ENCODE results near the gene ARMC12. TPM values are rescaled to one million over a fixed set of nuclear protein-coding genes. Genes with fewer than 3 reads are reported as not detected.
A peak's percentile ranks its signal among the peaks of the same experiment; 100 is the strongest.
"Not testable (repeated sequence)": the region's sequence is repeated elsewhere in the genome, so short reads cannot be mapped to it uniquely, and the experiment has no call there.

Gene ARMC12
- total RNA-seq, 2 donors from 2014 or later = 1.8 to 1.9 TPM

DNA sequence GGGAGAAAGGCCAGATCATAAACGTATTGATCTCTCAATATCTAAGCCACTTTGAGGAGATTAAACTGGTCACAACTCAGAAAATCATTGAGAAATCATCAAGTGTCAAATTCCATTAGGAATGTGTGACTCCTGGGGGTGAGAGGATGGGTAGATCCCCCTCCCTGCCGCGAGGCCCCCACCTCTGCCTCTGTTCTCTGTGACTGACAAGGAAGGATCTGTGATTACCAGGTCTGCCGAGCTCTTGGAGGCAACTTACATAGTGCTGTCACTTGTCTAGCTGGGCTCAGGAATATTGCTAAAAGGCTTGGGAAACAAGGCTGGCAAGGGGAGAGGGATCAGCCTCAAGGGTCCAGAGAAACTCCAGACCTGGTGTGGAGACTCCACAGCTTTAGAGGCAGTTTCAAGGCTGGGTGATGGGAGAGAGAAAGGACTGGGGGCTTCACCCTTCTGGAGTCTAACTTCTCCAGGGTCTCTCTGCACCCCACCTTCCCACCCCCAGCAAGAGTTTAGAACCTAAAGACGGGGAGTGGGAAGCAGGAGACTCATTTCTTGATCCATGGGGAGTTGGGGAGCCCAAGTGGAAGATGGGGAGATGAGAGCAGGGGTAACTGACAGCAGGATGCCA is 11.6 kb upstream of the ARMC12 start:
- Mint-ChIP-seq H3K9me3 (no peaks in the 10 kb centered on the region), H3K27me3 (no peaks in the 10 kb centered on the region), H3K4me3 (peak overlapping the region; percentile 71), H3K27ac (peak overlapping the region; percentile 67), H3K4me1 (peaks cover 48% of the 10 kb centered on the region), H3K36me3 (ENCODE audit: low read depth) (no peaks in the 10 kb centered on the region)
- ATAC-seq (replicated peaks) = no peak

DNA sequence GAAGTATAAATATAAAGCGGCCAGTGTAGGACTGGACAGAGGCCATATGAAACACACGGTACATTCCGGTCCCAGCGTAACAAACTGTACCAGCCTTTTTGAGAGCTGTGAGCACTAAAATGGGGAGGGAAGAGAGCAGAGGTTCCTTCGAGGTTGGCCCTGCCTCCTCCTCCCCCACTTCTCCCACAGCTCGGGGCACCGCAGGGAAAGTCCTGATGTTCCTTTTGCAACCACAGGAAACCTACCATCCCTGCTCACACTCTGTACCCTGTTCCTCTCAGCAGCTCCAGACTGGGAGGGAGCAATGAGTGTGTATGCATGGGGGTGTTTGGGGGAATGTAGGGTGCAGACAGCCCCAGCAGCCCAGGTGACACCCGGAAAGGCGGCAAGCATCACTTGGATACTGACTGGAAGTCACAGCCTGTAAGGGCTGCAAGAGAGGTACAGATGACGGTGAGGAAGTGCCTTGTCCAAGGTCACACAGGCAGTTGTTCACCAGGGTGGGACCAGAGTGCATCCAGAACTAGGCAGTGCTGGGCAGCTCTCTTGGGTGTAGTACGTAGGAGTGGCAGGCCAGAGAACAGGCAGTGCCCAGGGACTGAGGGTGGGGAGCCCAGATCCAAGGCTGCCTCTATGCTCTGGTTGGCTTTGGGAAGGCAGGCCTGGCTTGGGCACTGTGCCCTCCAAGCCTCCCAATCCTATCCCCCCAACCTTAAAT is 11.0 kb upstream of the ARMC12 start:
- Mint-ChIP-seq H3K27ac (peak overlapping the region; percentile 67), H3K9me3 (no peaks in the 10 kb centered on the region), H3K4me3 (peak overlapping the region; percentile 71), H3K27me3 (no peaks in the 10 kb centered on the region), H3K36me3 (ENCODE audit: low read depth) (no peaks in the 10 kb centered on the region), H3K4me1 (peaks cover 42% of the 10 kb centered on the region)
- ATAC-seq (replicated peaks) = peak; percentile 25

DNA sequence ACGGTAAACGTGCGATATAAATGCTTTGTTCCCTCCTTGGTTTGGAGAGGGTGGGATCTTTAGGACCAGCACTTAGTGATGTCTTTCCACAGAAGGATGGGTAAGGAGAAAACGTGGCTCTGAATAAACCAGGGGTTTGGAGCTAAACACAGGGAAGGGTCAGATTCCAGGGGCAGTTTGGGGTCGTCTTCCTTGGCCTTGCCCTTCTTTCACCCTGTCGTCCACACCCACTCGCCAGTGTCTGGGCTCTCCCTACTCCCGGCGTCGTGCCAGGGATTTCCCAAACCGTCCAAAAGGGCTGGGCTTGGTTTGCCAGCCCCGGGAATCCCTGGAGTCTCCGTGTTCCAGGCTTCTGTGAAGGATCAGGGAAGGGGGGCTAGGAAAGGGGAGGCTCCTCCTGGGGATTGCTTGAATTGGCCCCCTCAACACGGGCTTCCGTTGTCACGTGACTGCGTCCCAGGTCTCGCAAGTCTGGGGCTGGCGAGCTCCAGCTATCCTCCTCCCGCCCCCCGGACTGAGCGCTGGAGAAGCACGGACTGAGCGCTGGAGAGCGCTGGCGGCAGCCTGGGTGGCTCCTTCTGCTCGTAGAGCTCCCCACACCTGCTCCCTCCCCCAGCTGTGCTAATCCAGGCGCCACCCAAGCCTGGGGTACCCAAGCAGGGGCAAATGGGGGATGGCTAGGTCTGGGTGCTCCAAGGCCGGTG is 9.4 kb upstream of the ARMC12 start:
- Mint-ChIP-seq H3K36me3 (ENCODE audit: low read depth) (no peaks in the 10 kb centered on the region), H3K4me3 (peak overlapping the region; percentile 71), H3K9me3 (no peaks in the 10 kb centered on the region), H3K4me1 (peaks cover 42% of the 10 kb centered on the region), H3K27ac (peak overlapping the region; percentile 67), H3K27me3 (no peaks in the 10 kb centered on the region)
- peak; percentile 22 for ATAC-seq (replicated peaks)

DNA sequence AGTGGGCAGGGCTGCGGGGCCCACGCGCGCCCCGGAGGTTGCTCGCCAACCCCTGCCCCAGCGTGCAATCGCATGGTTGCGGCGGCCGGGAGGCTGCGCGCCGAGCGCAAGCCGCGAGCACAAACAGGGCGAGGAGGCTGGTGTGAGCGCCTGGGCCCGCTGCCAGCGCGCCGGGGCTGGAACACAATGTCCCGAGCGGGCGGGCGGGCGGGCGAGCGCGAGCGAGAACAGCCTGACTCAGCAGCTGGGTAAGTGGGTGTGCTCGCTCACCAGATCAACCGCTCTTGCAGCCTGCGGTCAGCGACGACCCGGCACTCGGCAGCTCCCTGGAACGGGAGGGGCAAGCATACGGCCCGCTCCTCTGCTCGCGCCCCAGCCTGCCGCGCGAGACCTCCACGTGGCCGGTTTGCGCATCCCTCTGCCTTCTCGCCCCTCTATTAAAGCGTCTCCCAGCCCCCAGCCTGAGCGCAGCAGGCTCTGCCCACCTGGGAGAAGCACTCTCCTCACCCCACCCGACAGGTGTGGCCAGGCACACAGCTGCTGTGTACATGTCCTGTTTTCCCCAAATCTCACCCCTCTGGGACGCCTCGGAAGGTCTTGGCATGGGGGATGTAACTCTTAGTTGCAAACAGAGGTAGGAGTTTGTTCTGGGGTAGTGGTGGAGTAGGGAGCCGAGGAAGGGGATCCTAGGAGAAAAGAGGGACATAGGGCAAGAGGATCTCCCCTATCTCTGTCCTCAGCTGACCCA is 8.7 kb upstream of the ARMC12 start:
- H3K36me3 Mint-ChIP-seq (ENCODE audit: low read depth) = no peaks in the 10 kb centered on the region
- peak overlapping the region; percentile 64 for H3K27ac Mint-ChIP-seq
- H3K4me1 Mint-ChIP-seq = peaks cover 45% of the 10 kb centered on the region

DNA sequence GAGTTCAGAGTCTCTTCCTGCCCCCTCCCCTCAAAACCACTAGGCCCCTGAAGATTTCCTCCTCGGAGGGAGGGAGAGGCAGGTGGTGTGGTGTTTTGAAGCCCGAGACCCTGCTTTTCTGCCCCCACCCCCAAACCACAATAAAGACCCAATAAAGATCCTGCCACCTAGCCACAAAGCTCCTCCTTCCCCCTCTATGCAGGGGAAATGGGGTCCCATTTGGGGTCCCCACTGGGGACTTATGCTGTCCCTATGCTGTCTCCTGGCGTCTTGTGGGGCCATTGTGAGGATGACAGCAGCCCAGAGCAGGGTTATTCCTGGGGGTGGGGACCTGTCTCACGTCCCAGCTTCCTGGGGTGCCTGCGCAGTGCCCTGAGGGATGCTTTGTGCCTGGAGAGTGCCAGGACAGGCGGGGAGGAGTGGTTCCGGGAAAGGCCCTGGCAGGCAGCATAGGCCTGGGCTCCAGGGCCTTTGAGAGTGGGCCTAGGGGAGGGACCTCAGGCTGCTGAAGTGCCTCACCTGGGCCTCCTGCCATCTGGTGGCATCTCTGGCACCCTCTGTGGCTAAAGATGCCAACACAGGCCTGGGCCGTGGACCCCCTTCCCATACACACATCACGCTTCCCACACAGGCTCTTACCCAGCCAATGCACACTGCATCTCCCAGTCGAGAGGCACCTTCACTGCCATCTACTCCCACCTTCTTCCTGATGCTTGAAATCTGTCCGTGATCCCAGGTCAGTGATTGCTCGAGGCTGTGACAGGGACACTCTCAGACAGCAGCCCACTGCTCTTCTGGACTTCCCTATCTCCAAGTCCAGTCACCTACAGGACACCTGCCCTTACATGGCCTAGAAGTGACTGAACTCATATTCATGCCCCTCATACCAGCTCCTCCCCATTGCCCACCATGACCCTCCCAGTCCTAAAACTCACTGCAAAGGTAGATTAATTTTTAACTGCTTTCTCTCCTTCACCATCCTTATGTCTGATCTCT is 7.9 kb upstream of the ARMC12 start:
- no peaks in the 10 kb centered on the region for H3K9me3 Mint-ChIP-seq
- peak overlapping the region; percentile 64 for H3K27ac Mint-ChIP-seq
- H3K36me3 Mint-ChIP-seq (ENCODE audit: low read depth) = no peaks in the 10 kb centered on the region
- ATAC-seq (replicated peaks) = no peak
- H3K27me3 Mint-ChIP-seq = no peaks in the 10 kb centered on the region
- peaks cover 47% of the 10 kb centered on the region for H3K4me1 Mint-ChIP-seq
- peak overlapping the region; percentile 71 for H3K4me3 Mint-ChIP-seq

More for the DNA sequence above, 8.7 kb upstream of the ARMC12 start:
- Mint-ChIP-seq H3K4me3 (peak overlapping the region; percentile 71), H3K27me3 (no peaks in the 10 kb centered on the region), H3K9me3 (no peaks in the 10 kb centered on the region)
- ATAC-seq (replicated peaks) = peak; percentile 58

DNA sequence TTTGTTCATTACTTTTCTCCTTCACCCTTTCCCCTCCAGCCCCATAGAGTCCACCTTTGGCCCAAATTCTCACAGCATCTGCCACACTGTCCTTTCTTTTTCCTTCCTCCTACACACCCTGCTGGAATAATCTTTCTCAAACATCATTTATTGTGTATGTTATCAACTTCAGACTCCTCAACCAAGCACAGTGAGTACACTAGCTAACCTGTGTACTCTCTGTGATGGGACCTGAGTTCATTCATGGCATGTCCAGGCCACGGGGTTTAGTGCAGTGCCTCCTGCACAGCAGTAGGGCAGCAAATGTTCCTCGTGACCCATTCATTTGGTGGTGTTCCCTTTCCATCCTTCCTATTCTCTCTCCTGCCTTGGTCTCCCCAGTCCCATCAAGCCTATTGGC is 7.1 kb upstream of the ARMC12 start:
- ATAC-seq (replicated peaks) = no peak
- peak overlapping the region; percentile 71 for H3K4me3 Mint-ChIP-seq
- H3K9me3 Mint-ChIP-seq = no peaks in the 10 kb centered on the region
- no peaks in the 10 kb centered on the region for H3K36me3 Mint-ChIP-seq (ENCODE audit: low read depth)
- H3K27me3 Mint-ChIP-seq = no peaks in the 10 kb centered on the region
- H3K27ac Mint-ChIP-seq = no peak overlapping the region
- peaks cover 46% of the 10 kb centered on the region for H3K4me1 Mint-ChIP-seq

DNA sequence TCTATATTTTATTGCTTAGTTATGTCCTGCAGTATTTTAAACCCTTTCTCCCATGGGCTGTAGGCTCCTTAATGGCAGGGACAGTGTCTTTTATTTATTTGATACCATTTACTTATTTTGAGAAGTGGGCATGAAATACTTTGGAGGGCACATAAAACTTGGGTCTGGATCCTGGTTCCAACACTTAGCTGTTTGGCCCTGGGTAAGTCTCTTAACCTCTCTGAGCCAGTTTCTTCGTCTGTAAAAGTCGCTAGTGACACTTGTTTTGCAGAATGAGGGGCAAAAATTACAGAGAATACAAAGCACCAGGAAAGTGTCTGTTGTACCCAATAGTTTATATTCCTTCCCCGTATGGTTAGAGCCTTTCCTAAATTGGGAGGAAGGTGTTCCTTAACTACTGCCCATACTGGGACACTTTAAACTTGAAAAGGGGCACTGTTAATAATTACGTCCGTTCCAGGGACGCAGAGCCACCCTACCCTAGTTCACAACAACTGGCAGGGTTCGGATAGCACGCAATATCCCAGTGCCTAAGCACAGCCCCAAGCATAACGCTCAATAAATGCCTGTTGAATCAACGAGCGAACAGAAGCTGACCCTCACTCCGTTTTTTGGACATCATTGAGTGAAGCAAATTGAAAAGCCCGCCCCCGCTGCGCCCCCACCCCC is 6.0 kb upstream of the ARMC12 start:
- H3K27me3 Mint-ChIP-seq = no peaks in the 10 kb centered on the region

DNA sequence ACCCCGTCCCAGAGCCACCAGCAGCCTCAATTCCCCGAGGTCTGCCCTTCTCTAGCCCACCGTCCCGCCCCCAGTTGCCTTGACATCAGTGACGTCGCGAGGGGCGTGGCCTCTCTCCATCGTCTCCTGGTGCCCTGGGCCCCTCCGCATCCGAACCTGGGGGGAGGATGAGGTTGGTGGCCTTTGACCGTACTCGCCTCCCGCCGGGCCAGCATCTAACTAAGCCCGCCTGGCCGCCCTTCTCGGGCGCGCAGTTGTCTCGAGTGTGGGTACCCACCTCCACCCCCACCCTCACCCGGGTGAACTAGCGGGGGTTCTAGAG is 5.5 kb upstream of the ARMC12 start:
- Mint-ChIP-seq H3K4me1 (peaks cover 34% of the 10 kb centered on the region), H3K9me3 (no peaks in the 10 kb centered on the region)

More for the DNA sequence above, 6.0 kb upstream of the ARMC12 start:
- ATAC-seq (replicated peaks) = no peak
- no peaks in the 10 kb centered on the region for H3K36me3 Mint-ChIP-seq (ENCODE audit: low read depth)
- H3K27ac Mint-ChIP-seq = peak overlapping the region; percentile 75
- H3K4me1 Mint-ChIP-seq = peaks cover 34% of the 10 kb centered on the region
- H3K9me3 Mint-ChIP-seq = no peaks in the 10 kb centered on the region
- peak overlapping the region; percentile 78 for H3K4me3 Mint-ChIP-seq

DNA sequence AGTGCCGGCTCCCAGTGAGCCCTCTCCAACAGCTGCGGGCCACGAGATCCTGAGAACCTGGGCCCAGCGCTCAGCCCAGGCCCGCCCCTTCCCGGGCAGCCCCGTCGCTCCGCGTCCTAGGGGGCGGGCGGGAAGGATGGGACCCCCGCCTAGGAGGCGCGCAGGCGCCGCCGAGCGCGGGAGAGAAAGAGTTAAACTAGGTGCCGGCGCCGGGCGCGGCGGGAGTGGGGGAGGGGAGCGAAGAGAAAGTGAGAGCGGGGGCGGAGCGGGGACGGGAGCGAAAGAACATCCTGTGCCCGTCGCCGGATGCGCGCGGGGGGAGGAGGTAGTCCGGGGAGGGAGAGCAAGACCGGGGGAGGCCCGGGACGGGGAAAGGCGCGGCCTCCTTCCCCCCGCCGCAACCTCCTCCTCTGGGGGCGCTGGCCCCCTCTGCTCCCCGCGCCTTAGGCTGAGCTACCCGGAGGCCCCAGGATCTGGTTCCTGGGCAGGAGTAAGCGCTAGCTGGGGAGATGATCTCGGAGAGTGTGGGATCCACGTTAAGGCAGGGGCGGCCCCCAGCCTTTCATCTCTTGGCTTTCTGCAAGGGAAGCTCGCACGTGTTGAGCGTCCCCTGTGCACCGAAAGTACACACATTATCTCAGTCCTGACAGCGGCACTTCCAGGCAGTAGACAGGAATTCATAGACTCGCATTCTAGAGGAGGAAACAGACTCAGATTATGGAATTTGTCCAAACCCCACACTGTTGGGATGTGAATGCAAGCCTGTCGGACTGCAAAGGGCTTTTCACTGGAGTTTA is 4.9 kb upstream of the ARMC12 start:
- Mint-ChIP-seq H3K9me3 (no peaks in the 10 kb centered on the region), H3K4me3 (peak overlapping the region; percentile 78), H3K27me3 (no peaks in the 10 kb centered on the region), H3K4me1 (peaks cover 28% of the 10 kb centered on the region), H3K36me3 (ENCODE audit: low read depth) (no peaks in the 10 kb centered on the region), H3K27ac (peak overlapping the region; percentile 75)
- ATAC-seq (replicated peaks) = peak; percentile 61

More for the DNA sequence above, 5.5 kb upstream of the ARMC12 start:
- H3K4me3 Mint-ChIP-seq = peak overlapping the region; percentile 78
- peak; percentile 49 for ATAC-seq (replicated peaks)
- H3K36me3 Mint-ChIP-seq (ENCODE audit: low read depth) = no peaks in the 10 kb centered on the region
- no peaks in the 10 kb centered on the region for H3K27me3 Mint-ChIP-seq
- H3K27ac Mint-ChIP-seq = peak overlapping the region; percentile 75

DNA sequence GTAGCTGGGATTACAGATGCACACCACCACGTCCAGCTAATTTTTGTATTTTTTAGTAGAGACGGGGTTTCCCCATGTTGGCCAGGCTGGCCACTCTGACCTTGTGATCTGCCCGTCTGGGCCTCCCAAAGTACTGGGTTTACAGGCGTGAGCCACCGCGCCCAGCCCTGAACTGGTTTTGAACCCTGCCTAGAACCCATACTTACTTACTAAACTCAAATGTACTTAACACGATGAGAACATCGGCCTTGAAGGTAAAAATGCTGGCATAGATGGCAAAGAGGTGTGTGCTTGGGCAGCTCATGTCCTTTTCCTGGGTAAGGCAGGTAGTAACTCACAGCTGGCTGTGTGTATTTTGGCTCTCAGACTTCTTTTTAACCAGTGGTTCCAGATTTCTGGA is 3.2 kb upstream of the ARMC12 start:
- Mint-ChIP-seq H3K4me1 (peaks cover 29% of the 10 kb centered on the region), H3K9me3 (no peaks in the 10 kb centered on the region), H3K36me3 (ENCODE audit: low read depth) (no peaks in the 10 kb centered on the region), H3K4me3 (no peak overlapping the region), H3K27ac (no peak overlapping the region), H3K27me3 (no peaks in the 10 kb centered on the region)
- ATAC-seq (replicated peaks) = no peak

DNA sequence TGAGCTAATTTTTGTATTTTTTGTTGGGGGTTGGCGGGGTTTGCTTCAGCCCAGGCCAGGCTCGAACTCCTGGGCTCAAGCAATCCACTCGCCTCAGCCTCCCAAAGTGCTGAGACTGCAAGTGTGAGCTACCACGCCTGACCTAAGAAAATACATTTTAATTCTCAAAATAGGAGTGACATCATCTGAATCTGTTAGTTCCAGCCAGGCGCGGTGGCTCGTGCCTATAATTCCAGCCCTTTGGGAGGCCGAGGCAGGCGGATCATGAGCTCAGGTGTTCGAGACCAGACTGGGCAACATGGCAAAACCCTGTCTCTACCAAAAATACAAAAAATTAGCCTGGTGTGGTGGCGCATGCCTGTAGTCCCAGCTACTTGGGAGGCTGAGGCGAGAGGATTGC is 2.5 kb upstream of the ARMC12 start:
- H3K9me3 Mint-ChIP-seq; ATAC-seq (replicated peaks): not testable (repeated sequence)
- peaks cover 24% of the 10 kb centered on the region for H3K4me1 Mint-ChIP-seq

DNA sequence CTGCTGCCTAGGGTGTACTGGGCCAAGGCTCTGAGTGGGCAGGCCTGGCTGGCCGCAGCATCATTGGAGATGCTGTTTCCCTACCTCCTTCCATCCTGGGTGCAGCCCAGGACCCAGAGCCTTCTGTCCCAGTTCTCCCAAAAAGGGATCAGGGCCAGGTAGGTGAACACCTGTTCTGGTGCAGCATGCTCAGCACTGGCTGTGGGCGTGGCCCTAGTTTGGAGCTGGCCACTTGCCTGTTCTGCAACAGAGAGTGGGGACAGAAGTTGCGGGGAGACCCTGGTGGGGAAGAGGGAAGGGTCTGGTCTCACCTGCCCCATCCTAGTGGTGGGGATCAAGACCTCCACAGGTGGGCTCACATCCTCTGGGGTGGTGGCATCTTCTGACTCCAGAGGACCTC is 1.4 kb upstream of the ARMC12 start:
- no peaks in the 10 kb centered on the region for H3K27me3 Mint-ChIP-seq
- H3K9me3 Mint-ChIP-seq = no peaks in the 10 kb centered on the region
- H3K4me1 Mint-ChIP-seq = peaks cover 17% of the 10 kb centered on the region
- no peak overlapping the region for H3K27ac Mint-ChIP-seq
- H3K36me3 Mint-ChIP-seq (ENCODE audit: low read depth) = no peaks in the 10 kb centered on the region
- ATAC-seq (replicated peaks) = no peak
- H3K4me3 Mint-ChIP-seq = no peak overlapping the region

More for the DNA sequence above, 2.5 kb upstream of the ARMC12 start:
- H3K27ac Mint-ChIP-seq; H3K36me3 Mint-ChIP-seq (ENCODE audit: low read depth); H3K27me3 Mint-ChIP-seq; H3K4me3 Mint-ChIP-seq: not testable (repeated sequence)
